IMR-90 (cell line): ENCODE measurements around the gene CLCNKA. TPM values are rescaled to one million over a fixed set of nuclear protein-coding genes. Genes with fewer than 3 reads are reported as not detected.

Experiments
- ATAC-seq: fragments of 200-7000 bp; cut with Tn5 transposase; 2 replicates; pipeline ENCODE4 v1.9.1; 2020; ENCODE audit warnings: low read depth, mild to moderate bottlenecking, moderate library complexity
- BruUV-seq: library from RNA; stranded (reverse); fragments of 400-500 nt; replicated peaks from 2 replicates; lab custom pipeline; 2021; lab: Mats Ljungman, UMichigan
- CTCF ChIA-PET: fragments of 300-600 bp; formaldehyde crosslinking; extraction: SDS; loops from one replicate; lab custom pipeline; 2021; ENCODE audit warnings: antibody characterized with exemption; lab: Yijun Ruan, JAX
- POLR2A ChIA-PET: fragments of 300-600 bp; sonication (Branson Sonifier 250); formaldehyde crosslinking; loops from one replicate; lab custom pipeline; 2022; ENCODE audit warnings: antibody characterized with exemption; ENCODE audit not compliant: unreplicated experiment; lab: Charles Lee
- DNase-seq: peaks from one replicate; pipeline ENCODE4 v3.0.0; 2013
- H2AFZ ChIP-seq: replicated peaks from 2 replicates; pipeline ENCODE3; 2013; ENCODE audit warnings: low read length, mild to moderate bottlenecking; ENCODE audit not compliant: poor library complexity
- H2AK5ac ChIP-seq: 2 replicates; pipeline ENCODE4 v1.6.1; 2013; ENCODE audit warnings: low read depth, low read length, inconsistent platforms
- H2AK9ac ChIP-seq: replicated peaks from 2 replicates; pipeline ENCODE3; 2013; ENCODE audit warnings: mild to moderate bottlenecking, low read depth, low read length, moderate library complexity; ENCODE audit not compliant: poor library complexity
- H2BK120ac ChIP-seq: 2 replicates; pipeline ENCODE4 v1.6.1; 2013; ENCODE audit warnings: low read depth, low read length, inconsistent platforms
- H2BK15ac ChIP-seq: 3 replicates; pipeline ENCODE4 v1.6.1; 2013; ENCODE audit warnings: low read depth, low read length, inconsistent platforms
- H2BK20ac ChIP-seq: 2 replicates; pipeline ENCODE4 v1.6.1; 2013; ENCODE audit warnings: low read depth, mild to moderate bottlenecking, inconsistent platforms, low read length, moderate library complexity
- H2BK5ac ChIP-seq: 2 replicates; pipeline ENCODE4 v1.6.1; 2013; ENCODE audit warnings: mild to moderate bottlenecking, low read depth, low read length, inconsistent platforms; ENCODE audit not compliant: poor library complexity, severe bottlenecking
- H3K14ac ChIP-seq: replicated peaks from 2 replicates; pipeline ENCODE4 v1.6.1; 2013; ENCODE audit warnings: low read depth, low read length, inconsistent platforms
- H3K18ac ChIP-seq: 2 replicates; pipeline ENCODE4 v1.6.1; 2013; ENCODE audit warnings: low read depth, low read length, control low read depth
- H3K23ac ChIP-seq: 2 replicates; pipeline ENCODE4 v1.6.1; 2013; ENCODE audit warnings: low read depth, low read length, inconsistent platforms
- H3K27ac ChIP-seq: 2 replicates; pipeline ENCODE4 v1.5.1; 2013; ENCODE audit warnings: mild to moderate bottlenecking, control low read depth, low read length; ENCODE audit not compliant: insufficient read depth
- H3K27me3 ChIP-seq: 2 replicates; pipeline ENCODE4 v1.6.1; 2013; ENCODE audit warnings: low read length; ENCODE audit not compliant: control insufficient read depth, insufficient read depth
- H3K36me3 ChIP-seq: 2 replicates; pipeline ENCODE4 v1.6.1; 2013; ENCODE audit warnings: low read length, mixed read lengths; ENCODE audit not compliant: control insufficient read depth, insufficient read depth
- H3K4ac ChIP-seq: 2 replicates; pipeline ENCODE4 v1.6.1; 2013; ENCODE audit warnings: low read depth, low read length, inconsistent platforms
- H3K4me1 ChIP-seq: 2 replicates; pipeline ENCODE4 v1.6.1; 2013; ENCODE audit warnings: low read length, mixed read lengths; ENCODE audit not compliant: control insufficient read depth, insufficient read depth
- H3K4me2 ChIP-seq: 2 replicates; pipeline ENCODE4 v1.6.1; 2013; ENCODE audit warnings: low read depth, mild to moderate bottlenecking, control low read depth, low read length, moderate library complexity
- H3K4me3 ChIP-seq: 2 replicates; pipeline ENCODE4 v1.5.1; 2013; ENCODE audit warnings: low read depth, mild to moderate bottlenecking, control low read depth, low read length, moderate library complexity; ENCODE audit not compliant: insufficient read depth
- H3K56ac ChIP-seq: 2 replicates; pipeline ENCODE4 v1.6.1; 2013; ENCODE audit warnings: low read length, inconsistent platforms; ENCODE audit not compliant: insufficient read depth; ENCODE audit errors: extremely low read depth
- H3K79me1 ChIP-seq, 2 experiments: 2 replicates each; pipeline ENCODE4 v1.6.1; 2013; ENCODE audit warnings: low read length in 2 of 2, inconsistent platforms in 1 of 2, low read depth in 1 of 2
- H3K9ac ChIP-seq: 2 replicates; pipeline ENCODE4 v1.6.1; 2013; ENCODE audit warnings: low read depth, low read length, control low read depth
- H3K9me1 ChIP-seq: 2 replicates; pipeline ENCODE4 v1.6.1; 2013; ENCODE audit warnings: low read length, inconsistent platforms; ENCODE audit not compliant: insufficient read depth
- H3K9me3 ChIP-seq: 2 replicates; pipeline ENCODE4 v1.6.1; 2013; ENCODE audit warnings: low read length; ENCODE audit not compliant: control insufficient read depth, insufficient read depth
- H4K20me1 ChIP-seq: 2 replicates; pipeline ENCODE4 v1.6.1; 2013; ENCODE audit warnings: low read length, inconsistent platforms; ENCODE audit not compliant: insufficient read depth
- H4K5ac ChIP-seq: 2 replicates; pipeline ENCODE4 v1.6.1; 2013; ENCODE audit warnings: mild to moderate bottlenecking, low read depth, low read length, control low read depth
- H4K8ac ChIP-seq, 2 experiments: 2 replicates each; pipeline ENCODE4 v1.6.1; 2013; ENCODE audit warnings: low read depth in 2 of 2, low read length in 2 of 2, control low read depth in 1 of 2, inconsistent platforms in 1 of 2
- H4K91ac ChIP-seq: 2 replicates; pipeline ENCODE4 v1.6.1; 2013; ENCODE audit warnings: low read depth, low read length, inconsistent platforms; ENCODE audit not compliant: insufficient read depth
- POLR2A ChIP-seq: IDR thresholded peaks from 2 replicates; pipeline ENCODE4 v1.6.1; 2012; ENCODE audit warnings: mild to moderate bottlenecking, low read depth, low read length
- WGBS, 2 experiments: methylation state at CpG; one replicate each; pipeline versions ENCODE4 v1.1.5 to v1.1.7; 2013; ENCODE audit warnings: missing lambda C conversion rate in 2 of 2; ENCODE audit not compliant: insufficient read length in 1 of 2; ENCODE audit errors: extremely low coverage in 2 of 2; 5-methylcytosine and 5-hydroxymethylcytosine counted together
- dilution Hi-C: fragments of 300-500 bp; cut with HindIII; formaldehyde crosslinking; loops from one replicate; pipeline ENCODE4 v1.14.3; 2018; ENCODE audit warnings: low sequenced_read_pairs; ENCODE audit not compliant: unreplicated experiment
- in situ Hi-C: fragments of 300-500 bp; cut with MboI; formaldehyde crosslinking; loops from 3 replicates; pipeline ENCODE4 v1.14.3; 2019; ENCODE audit warnings: low sequenced_read_pairs, inconsistent platforms, mixed read lengths
- intact Hi-C: fragments of 100-400 bp; cut with micrococcal nuclease; formaldehyde crosslinking; loops from 2 replicates; pipeline ENCODE4 v1.10.0; 2022
- polyA plus RNA-seq, 3 experiments: library from polyadenylated mRNA; depleted of rRNA; stranded (reverse); fragments of >200 nt; gene quantifications; 2 replicates each; pipeline ENCODE4 v1.2.3, GENCODE V29; 2012; ENCODE audit warnings: low replicate concordance in 1 of 3
- total RNA-seq: library from RNA; depleted of rRNA; stranded (reverse); fragments of >200 nt; gene quantifications from 2 replicates; pipeline ENCODE4 v1.2.3, GENCODE V29; 2012
- TF ChIP-seq, protein P1 (sequence below): fragments of 150-350 bp; IDR thresholded peaks from 2 replicates; pipeline ENCODE4 v1.6.1; 2017; ENCODE audit warnings: mild to moderate bottlenecking, antibody characterized with exemption, low read length, low read depth

Gene CLCNKA
- total and polyA plus RNA-seq, 2 of the 4 experiments (the other 2 are of a cell fraction) = 0.05 TPM; not detected in 1

GRCh38 chr1:16067127-16067768, 45.4 kb downstream of the CLCNKA start:
- intact Hi-C loops (no loop called here), dilution Hi-C loops (no loop called here), in situ Hi-C loops (no loop called here)
- Histone ChIP-seq H3K36me3 (no peaks in the 10 kb centered on the region), H3K9ac (no peak overlapping the region), H2BK15ac (no peak overlapping the region), H3K56ac (no peak overlapping the region), H2AFZ (no peak overlapping the region), H3K27ac (no peak overlapping the region), H3K14ac (no peak overlapping the region), H3K79me1 (no peaks in the 10 kb centered on the region), H3K4me1 (peaks cover 4% of the 10 kb centered on the region; the same call in 1 of the 2 replicates), H2BK5ac (no peak overlapping the region), H2BK120ac (no peak overlapping the region), H3K9me1 (no peaks in the 10 kb centered on the region), H3K9me3 (no peaks in the 10 kb centered on the region), H4K20me1 (no peaks in the 10 kb centered on the region; the same call in 1 of the 2 replicates), H2BK20ac (no peak overlapping the region), H3K4me2 (no peak overlapping the region), H3K18ac (no peak overlapping the region), H4K5ac (no peak overlapping the region), H3K4me3 (no peak overlapping the region), H4K8ac (no peak overlapping the region), H2AK5ac (no peak overlapping the region), H3K4ac (no peak overlapping the region), H2AK9ac (peak overlapping the region; percentile 28), H3K23ac (no peak overlapping the region), H3K27me3 (peaks cover 35% of the 10 kb centered on the region), H4K91ac (no peak overlapping the region)
- BruUV-seq = no TSS peak
- CTCF ChIA-PET = interaction anchor here (1.1 kb wide), 1 partner anchor 16 kb away, joined by 3 read pairs; no protein-coding TSS in a partner anchor
- POLR2A ChIA-PET = no interaction called here
- TF ChIP-seq, protein P1, sequence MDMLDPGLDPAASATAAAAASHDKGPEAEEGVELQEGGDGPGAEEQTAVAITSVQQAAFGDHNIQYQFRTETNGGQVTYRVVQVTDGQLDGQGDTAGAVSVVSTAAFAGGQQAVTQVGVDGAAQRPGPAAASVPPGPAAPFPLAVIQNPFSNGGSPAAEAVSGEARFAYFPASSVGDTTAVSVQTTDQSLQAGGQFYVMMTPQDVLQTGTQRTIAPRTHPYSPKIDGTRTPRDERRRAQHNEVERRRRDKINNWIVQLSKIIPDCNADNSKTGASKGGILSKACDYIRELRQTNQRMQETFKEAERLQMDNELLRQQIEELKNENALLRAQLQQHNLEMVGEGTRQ = peak; percentile 20; the same call in 1 of the 2 replicates
- TF ChIP-seq POLR2A = no peak
- DNase-seq (peak; percentile 6), ATAC-seq (no peak)
- no CpG with 5 or more reads among the region's 6 CpGs for WGBS, 2 experiments
